Pancreas (tissue), 10 donors: ENCODE results near the gene GRAMD4. TPM values are rescaled to one million over a fixed set of nuclear protein-coding genes. Genes with fewer than 3 reads are reported as not detected.
A peak's percentile ranks its signal among the peaks of the same experiment; 100 is the strongest.

ENCODE experiments used
- ATAC-seq, 4 donors: fragments of 200-7000 bp; cut with Tn5 transposase; one replicate each; pipeline versions ENCODE4 v1.8.0 to v1.9.1; 2020; ENCODE audit warnings: mild to moderate bottlenecking in 4 of 4, moderate library complexity in 4 of 4
- DNase-seq, 6 donors: peaks; one replicate each; pipeline ENCODE4 v3.0.0-alpha.2; 2020
- FAIRE-seq: peaks from 2 replicates; lab custom pipeline; 2012; peaks lifted over from hg19 to GRCh38; lab: Jason Lieb, UNC
- H3K27ac ChIP-seq, 4 donors: fragments of 200-600 bp; sonication (generic); 1 replicate in 3 of 4; 2 replicates in 1 of 4; pipeline versions ENCODE4 v1.5.0 to v1.8.0; 2020
- H3K27me3 ChIP-seq, 4 donors: fragments of 200-600 bp; one replicate each; pipeline ENCODE4 v1.8.0; 2021
- H3K36me3 ChIP-seq, 3 donors: fragments of 200-600 bp; sonication (generic) in 1 of 3; one replicate each; pipeline versions ENCODE4 v1.5.0 to v1.8.0; 2020 to 2021
- H3K4me1 ChIP-seq, 3 donors: fragments of 200-600 bp; one replicate each; pipeline ENCODE4 v1.8.0; 2021
- H3K4me3 ChIP-seq, 4 donors: fragments of 200-600 bp; sonication (generic) in 2 of 4; one replicate each; pipeline versions ENCODE4 v1.5.0 to v1.8.0; 2020 to 2021
- H3K9me3 ChIP-seq, 4 donors: fragments of 200-600 bp; one replicate each; pipeline ENCODE4 v1.8.0; 2021
- WGBS, 2 donors: extraction: QIAGEN DNeasy Blood & Tissue Kit; methylation state at CpG; one replicate each; pipeline ENCODE4 v1.1.7; 2013; 5-methylcytosine and 5-hydroxymethylcytosine counted together
- intact Hi-C, 3 donors: fragments of 100-400 bp; cut with DNase I; formaldehyde crosslinking; loops; one replicate each; pipeline versions ENCODE4 v1.11.1 to v1.14.2; 2022
- polyA plus RNA-seq, 2 donors: library from polyadenylated mRNA; stranded (reverse); fragments of 200-250 nt; gene quantifications; one replicate each; pipeline ENCODE4 v1.2.3, GENCODE V29; 2013
- total RNA-seq, 6 donors: library from RNA; stranded (reverse); fragmentation: NEBNext Ultra II Directional in 4 of 6; extraction: Animal tissue kit (Norgen Biotek cat#: 25700) in 4 of 6; gene quantifications; one replicate each; pipeline versions ENCODE4 v1.2.1 to v1.2.4, GENCODE V29; 2021 to 2023
- TF ChIP-seq, protein P1 (sequence below), 4 donors: fragments of 200-600 bp; sonication (generic) in 3 of 4; IDR thresholded peaks; one replicate each; pipeline versions ENCODE4 v1.5.0 to v1.8.0; 2021; ENCODE audit warnings: antibody characterized with exemption in 4 of 4
- donor health status: healthy with polysubstance abuse.
- donor health status: DM: no; HTN: no; CAD: no; lungs with moderate emphysema.
- donor health status: DM: no; HTN: no; CAD: no.
- donor health status: control.
- donor health status: control.
- donor health status: Bipolar disorder and iron deficiency.
- donor health status: DM: yes; HTN: yes; CAD: no.
- donor health status: DM: no; HTN: no; CAD: no.
- donor health status: DM: no; HTN: no; CAD: no.
- donor health status: DM: yes; HTN: yes; CAD: no.

Gene GRAMD4
- total and polyA plus RNA-seq, 8 donors = 13.2 to 36.4 (median 21.9) TPM

GRCh38 chr22:46663001-46663400 lies 42.8 kb downstream of the GRAMD4 start:
- WGBS, 2 donors = 96 to 98% methylated on average over 26 of the region's 26 CpGs
- intact Hi-C loops = no loop called here
- peak in 1 of 6 donors; percentile 63 for DNase-seq
- Histone ChIP-seq H3K4me3 (no peak overlapping the region), H3K9me3 (no peaks in the 10 kb centered on the region), H3K4me1 (peaks cover 0 to 14% (median 0%) of the 10 kb centered on the region in 3 donors), H3K27ac (no peak overlapping the region), H3K36me3 (peaks cover 2 to 16% (median 8%) of the 10 kb centered on the region in 3 donors), H3K27me3 (no peaks in the 10 kb centered on the region)
- ATAC-seq = no peak
- TF ChIP-seq, protein P1, sequence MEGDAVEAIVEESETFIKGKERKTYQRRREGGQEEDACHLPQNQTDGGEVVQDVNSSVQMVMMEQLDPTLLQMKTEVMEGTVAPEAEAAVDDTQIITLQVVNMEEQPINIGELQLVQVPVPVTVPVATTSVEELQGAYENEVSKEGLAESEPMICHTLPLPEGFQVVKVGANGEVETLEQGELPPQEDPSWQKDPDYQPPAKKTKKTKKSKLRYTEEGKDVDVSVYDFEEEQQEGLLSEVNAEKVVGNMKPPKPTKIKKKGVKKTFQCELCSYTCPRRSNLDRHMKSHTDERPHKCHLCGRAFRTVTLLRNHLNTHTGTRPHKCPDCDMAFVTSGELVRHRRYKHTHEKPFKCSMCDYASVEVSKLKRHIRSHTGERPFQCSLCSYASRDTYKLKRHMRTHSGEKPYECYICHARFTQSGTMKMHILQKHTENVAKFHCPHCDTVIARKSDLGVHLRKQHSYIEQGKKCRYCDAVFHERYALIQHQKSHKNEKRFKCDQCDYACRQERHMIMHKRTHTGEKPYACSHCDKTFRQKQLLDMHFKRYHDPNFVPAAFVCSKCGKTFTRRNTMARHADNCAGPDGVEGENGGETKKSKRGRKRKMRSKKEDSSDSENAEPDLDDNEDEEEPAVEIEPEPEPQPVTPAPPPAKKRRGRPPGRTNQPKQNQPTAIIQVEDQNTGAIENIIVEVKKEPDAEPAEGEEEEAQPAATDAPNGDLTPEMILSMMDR (IDR thresholded peaks at IDR 0.05) = no peak
- FAIRE-seq = no peak

DNA sequence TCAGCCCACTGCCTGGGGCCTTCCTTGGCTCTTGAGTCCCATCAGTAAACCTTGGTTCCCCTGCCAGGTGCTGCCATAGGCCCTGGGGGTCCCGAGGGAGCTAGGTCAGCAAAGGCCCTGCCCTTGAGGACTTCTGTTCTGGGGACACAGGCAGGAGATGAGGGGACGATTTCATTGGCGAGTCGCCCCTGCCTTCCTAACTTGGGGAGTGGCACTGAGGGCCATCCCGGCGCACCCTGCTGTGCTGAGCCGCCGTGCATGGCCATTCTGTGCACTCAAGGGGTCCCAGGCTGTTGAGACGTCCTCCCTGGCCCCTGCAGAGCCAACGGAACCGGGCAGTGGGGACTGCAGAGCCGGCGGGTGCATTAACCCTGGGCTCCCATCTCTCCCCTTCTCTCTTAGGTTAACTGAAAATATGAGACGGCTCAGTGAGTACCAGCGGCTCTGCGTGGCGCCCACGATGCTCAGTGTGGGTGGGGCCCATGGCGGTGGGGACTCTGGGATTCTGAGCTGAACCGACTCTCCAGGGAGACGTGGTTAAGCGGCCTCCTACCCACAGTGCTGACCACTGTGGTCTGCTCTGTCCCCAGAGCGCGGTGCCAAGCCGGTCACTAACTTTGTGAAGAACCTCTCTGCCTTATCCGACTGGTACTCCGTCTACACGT lies 43.4 kb downstream of the GRAMD4 start:
- TF ChIP-seq, protein P1 (IDR thresholded peaks at IDR 0.05) = no peak
- peaks cover 2 to 21% (median 8%) of the 10 kb centered on the region in 3 donors for H3K36me3 ChIP-seq
- intact Hi-C loops = no loop called here
- no peak overlapping the region for H3K4me3 ChIP-seq
- no peaks in the 10 kb centered on the region for H3K27me3 ChIP-seq
- no peak for FAIRE-seq
- H3K27ac ChIP-seq = no peak overlapping the region
- no peak for ATAC-seq
- peaks cover 0 to 14% (median 0%) of the 10 kb centered on the region in 3 donors for H3K4me1 ChIP-seq
- no peaks in the 10 kb centered on the region for H3K9me3 ChIP-seq
- WGBS, 2 donors = 93 to 96% methylated on average over 28 of the region's 28 CpGs
- peak in 1 of 6 donors; percentile 65 for DNase-seq

- ATAC-seq = no peak
- peaks cover 2 to 21% (median 8%) of the 10 kb centered on the region in 3 donors for H3K36me3 ChIP-seq
- peaks cover 0 to 14% (median 0%) of the 10 kb centered on the region in 3 donors for H3K4me1 ChIP-seq
- no peak overlapping the region for H3K27ac ChIP-seq
- DNase-seq = peak in 1 of 6 donors; percentile 68
- H3K4me3 ChIP-seq = no peak overlapping the region
- no peak for FAIRE-seq
- H3K27me3 ChIP-seq = no peaks in the 10 kb centered on the region
- no peaks in the 10 kb centered on the region for H3K9me3 ChIP-seq
- intact Hi-C loops = no loop called here
- TF ChIP-seq, protein P1 (IDR thresholded peaks at IDR 0.05) = no peak
- 91 to 97% methylated on average over 13 of the region's 13 CpGs for WGBS, 2 donors
These were observed 44.2 kb downstream of the GRAMD4 start for GRCh38 chr22:46664301-46664855.

DNA sequence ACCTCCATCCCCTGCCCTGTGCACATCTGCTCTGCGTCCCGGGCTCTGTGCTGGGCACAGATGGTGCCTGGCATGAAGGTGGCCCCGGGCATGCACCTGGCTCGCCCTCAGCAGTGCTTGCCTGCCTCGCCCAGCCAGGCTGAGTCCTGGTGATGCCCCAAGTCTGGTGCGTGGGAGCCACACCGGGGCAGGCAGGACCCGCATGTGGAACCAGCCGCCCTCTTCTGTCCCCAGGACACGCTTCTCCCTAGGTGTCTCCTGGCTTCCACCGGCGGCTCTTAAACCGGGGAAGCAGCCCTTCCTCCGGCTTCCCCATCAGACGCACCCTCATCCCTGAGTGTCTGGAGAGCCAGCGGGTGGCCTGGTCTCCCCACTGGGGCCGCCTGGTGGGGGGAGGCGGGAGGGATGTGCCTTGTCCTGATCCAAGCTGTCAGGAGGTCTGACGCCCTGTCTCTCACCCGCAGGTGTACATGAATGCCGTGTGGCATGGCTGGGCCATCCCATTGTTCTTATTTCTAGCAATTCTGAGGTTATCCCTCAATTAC lies 45.0 kb downstream of the GRAMD4 start:
- no peak overlapping the region for H3K27ac ChIP-seq
- no peak for ATAC-seq
- no peak overlapping the region for H3K4me3 ChIP-seq
- 92 to 94% methylated on average over 19 to 21 of the region's 21 CpGs for WGBS, 2 donors
- H3K4me1 ChIP-seq = peaks cover 0 to 10% (median 0%) of the 10 kb centered on the region in 3 donors
- H3K36me3 ChIP-seq = peaks cover 2 to 21% (median 8%) of the 10 kb centered on the region in 3 donors
- peak in 1 of 6 donors; percentile 73 for DNase-seq
- no peak for FAIRE-seq
- no peaks in the 10 kb centered on the region for H3K9me3 ChIP-seq
- intact Hi-C loops = no loop called here
- H3K27me3 ChIP-seq = no peaks in the 10 kb centered on the region
- TF ChIP-seq, protein P1 (IDR thresholded peaks at IDR 0.05) = no peak
